ENCODE results near the gene MINK1. TPM values are rescaled to one million over a fixed set of nuclear protein-coding genes. Genes with fewer than 3 reads are reported as not detected.
A peak's percentile ranks its signal among the peaks of the same experiment; 100 is the strongest.

MINK1 gene
- total RNA-seq, 2 donors from 2014 or later, result 44.0 to 45.0 TPM

GRCh38 chr17:4947010-4947410, 113.9 kb downstream of the MINK1 start:
- peak overlapping the region; percentile 76 for H3K4me3 ChIP-seq
- H3K27me3 ChIP-seq (replicated peaks; ENCODE audit: insufficient read depth), result no peaks in the 10 kb centered on the region
- H3K9me3 ChIP-seq, result no peaks in the 10 kb centered on the region
- peaks cover 6% of the 10 kb centered on the region for H3K36me3 ChIP-seq
- ATAC-seq (ENCODE audit: insufficient number of reproducible peaks, low FRiP score, low read depth) (no peak), DNase-seq (ENCODE audit: low spot score) (no peak)
- no peak for TF ChIP-seq CTCF (IDR thresholded peaks at IDR 0.05)
- peak overlapping the region; percentile 93 to 97 for H3K27ac ChIP-seq
- H3K4me1 ChIP-seq (ENCODE audit: control insufficient read depth in 1 of 2, low read depth in 2 of 2), result peaks cover 22 to 59% of the 10 kb centered on the region in 2 donors

Other genes starting within 250 kb of the MINK1 start
- 1 to 10 TPM; 2.6 to 2.8 TPM for gene SMTNL2, start 248.8 kb upstream of the MINK1 start, total RNA-seq
- gene ALOX15, start 191.7 kb upstream of the MINK1 start, total RNA-seq, result not detected
- 10 to 100 TPM; 21.1 to 71.2 TPM for gene PELP1, start 129.2 kb upstream of the MINK1 start, total RNA-seq
- gene ARRB2, start 122.7 kb upstream of the MINK1 start, total RNA-seq, result 10 to 100 TPM; 64.5 to 66.3 TPM
- gene MED11, start 101.9 kb upstream of the MINK1 start, total RNA-seq, result 10 to 100 TPM; 18.8 to 21.9 TPM
- gene ZMYND15, start 93.5 kb upstream of the MINK1 start, total RNA-seq, result 1 to 10 TPM; 2.5 to 5.8 TPM
- gene CXCL16, start 93.4 kb upstream of the MINK1 start, total RNA-seq, result 10 to 100 TPM; 27.6 to 41.7 TPM
- gene TM4SF5, start 61.5 kb upstream of the MINK1 start, total RNA-seq, result not detected
- 1 to 10 TPM; 5.9 to 8.3 TPM for gene VMO1, start 47.0 kb upstream of the MINK1 start, total RNA-seq
- gene GLTPD2, start 44.4 kb upstream of the MINK1 start, total RNA-seq, result not detected
- 100 to 1,000 TPM in 1 of 2 donors, 10 to 100 TPM in 1; 70.0 to 160 TPM for gene PSMB6, start 37.2 kb upstream of the MINK1 start, total RNA-seq
- 10 to 100 TPM; 38.3 to 75.3 TPM for gene PLD2, start 26.2 kb upstream of the MINK1 start, total RNA-seq
- gene C17orf107, start 66.2 kb downstream of the MINK1 start, total RNA-seq, result 1 to 10 TPM; 1.9 to 5.6 TPM
- gene CHRNE, start 69.8 kb downstream of the MINK1 start, total RNA-seq, result 1 to 10 TPM in 1 of 2 donors, not detected in 1; 4.1 TPM
- not detected for gene GP1BA, start 98.9 kb downstream of the MINK1 start, total RNA-seq
- 10 to 100 TPM; 27.0 to 39.7 TPM for gene SLC25A11, start 106.7 kb downstream of the MINK1 start, total RNA-seq
- gene RNF167, start 106.9 kb downstream of the MINK1 start, total RNA-seq, result 10 to 100 TPM; 32.4 to 38.3 TPM
- 1,000 to 10,000 TPM in 1 of 2 donors, 100 to 1,000 TPM in 1; 806 to 1,230 TPM for gene PFN1, start 115.2 kb downstream of the MINK1 start, total RNA-seq
- 1 to 10 TPM; 2.5 to 2.7 TPM for gene ENO3, start 117.8 kb downstream of the MINK1 start, total RNA-seq
- gene SPAG7, start 134.5 kb downstream of the MINK1 start, total RNA-seq, result 10 to 100 TPM; 32.3 to 43.1 TPM
- gene CAMTA2, start 154.3 kb downstream of the MINK1 start, total RNA-seq, result 10 to 100 TPM; 31.3 to 34.0 TPM
- 1 to 10 TPM in 1 of 2 donors, not detected in 1; 1.2 TPM for gene INCA1, start 164.2 kb downstream of the MINK1 start, total RNA-seq
- 100 to 1,000 TPM; 113 to 152 TPM for gene KIF1C, start 164.6 kb downstream of the MINK1 start, total RNA-seq
- not detected for gene SLC52A1, start 202.1 kb downstream of the MINK1 start, total RNA-seq
- gene ZFP3, start 245.1 kb downstream of the MINK1 start, total RNA-seq, result 1 to 10 TPM; 3.2 to 6.6 TPM

All from thoracic aorta (tissue), 2 donors.